GM18508 (cell line): ENCODE results near the gene KIF1B.

Source experiments
- ATAC-seq: cut with Tn5 transposase; IDR thresholded peaks from one replicate; pipeline ENCODE4 v1.9.1; 2021; ENCODE audit warnings: moderate number of reproducible peaks; ENCODE audit not compliant: insufficient read depth, unreplicated experiment

KIF1B gene

DNA sequence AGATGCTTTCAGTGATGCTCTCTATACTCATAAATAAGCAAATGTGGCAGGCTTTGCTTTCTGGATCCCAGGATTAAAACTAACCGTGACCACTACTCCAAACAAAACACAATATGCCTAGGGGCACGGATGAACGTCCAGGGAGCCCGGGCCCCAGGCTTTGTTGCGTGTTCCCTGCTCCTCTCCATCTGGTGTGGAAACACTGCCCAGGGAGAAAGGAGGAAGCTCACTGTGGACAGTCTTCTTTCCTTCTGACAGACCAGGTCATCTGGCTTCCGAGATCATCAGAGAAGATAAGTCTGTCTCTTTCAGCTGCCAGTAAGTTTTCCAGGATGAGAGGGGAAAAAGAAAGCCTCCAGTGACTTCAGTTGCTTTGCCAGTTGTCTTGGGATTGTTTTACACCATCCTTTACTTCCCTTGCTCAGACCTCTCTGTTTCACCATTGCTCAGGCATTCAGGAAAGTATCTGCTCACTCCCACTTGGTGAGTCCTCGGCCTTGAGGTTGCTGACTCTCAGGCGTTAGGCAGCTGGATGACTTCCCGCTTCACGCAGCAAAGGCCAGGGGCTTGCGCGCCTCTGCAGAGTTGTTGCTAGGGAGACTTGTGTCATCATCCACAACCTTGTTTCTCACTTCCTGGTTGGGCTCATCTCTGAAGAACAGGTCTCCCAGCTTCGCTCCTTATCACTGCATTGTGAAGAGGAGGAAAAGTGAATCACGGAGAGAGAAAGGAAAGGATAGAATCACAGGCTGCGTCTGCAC lies 167.9 kb downstream of the KIF1B start:
- no peak for ATAC-seq

DNA sequence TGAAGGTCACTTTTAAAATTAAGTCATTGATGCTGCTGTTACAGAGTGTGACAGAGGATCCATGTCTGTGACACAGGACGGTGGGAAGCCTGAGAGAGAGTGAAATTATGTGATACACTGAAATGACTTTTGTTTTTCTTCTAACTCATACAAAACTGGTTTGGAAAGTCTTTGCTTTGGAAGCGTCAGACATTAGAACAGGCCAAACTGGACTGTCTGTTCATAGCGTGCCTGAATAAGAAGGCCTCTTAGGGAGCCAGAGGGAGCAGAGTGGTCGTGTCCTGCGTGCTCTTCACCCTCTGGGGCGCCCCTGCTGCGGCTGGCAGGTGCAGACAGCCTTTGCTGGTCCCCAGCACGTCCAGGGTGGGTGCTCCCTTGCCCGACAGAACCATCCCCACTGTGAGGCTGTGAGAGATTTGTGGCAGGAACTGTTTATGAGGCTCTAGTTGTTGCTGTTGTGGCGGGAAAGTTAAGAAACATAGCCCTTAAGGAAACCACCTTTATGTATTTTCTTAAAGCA lies 168.8 kb downstream of the KIF1B start:
- no peak for ATAC-seq

DNA sequence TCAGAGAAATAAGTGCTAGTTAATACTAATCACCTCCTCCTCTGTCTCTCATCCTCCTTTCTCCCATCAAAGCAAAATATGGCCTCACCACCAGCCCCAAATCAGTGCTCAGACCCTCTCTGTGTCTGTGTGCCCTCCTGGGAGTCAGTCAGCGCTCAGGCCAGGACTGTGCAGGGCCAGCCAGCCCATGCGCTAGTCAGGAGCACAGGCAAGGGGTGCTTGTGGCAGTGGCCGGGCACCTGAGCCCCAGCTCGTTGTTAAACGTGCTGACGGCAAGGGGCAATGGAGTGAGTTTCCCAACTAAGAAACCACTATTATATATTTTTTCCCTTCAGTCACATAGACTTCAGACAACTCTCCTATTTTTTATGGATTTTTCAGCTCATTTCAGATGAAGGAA lies 169.3 kb downstream of the KIF1B start:
- ATAC-seq, result no peak

DNA sequence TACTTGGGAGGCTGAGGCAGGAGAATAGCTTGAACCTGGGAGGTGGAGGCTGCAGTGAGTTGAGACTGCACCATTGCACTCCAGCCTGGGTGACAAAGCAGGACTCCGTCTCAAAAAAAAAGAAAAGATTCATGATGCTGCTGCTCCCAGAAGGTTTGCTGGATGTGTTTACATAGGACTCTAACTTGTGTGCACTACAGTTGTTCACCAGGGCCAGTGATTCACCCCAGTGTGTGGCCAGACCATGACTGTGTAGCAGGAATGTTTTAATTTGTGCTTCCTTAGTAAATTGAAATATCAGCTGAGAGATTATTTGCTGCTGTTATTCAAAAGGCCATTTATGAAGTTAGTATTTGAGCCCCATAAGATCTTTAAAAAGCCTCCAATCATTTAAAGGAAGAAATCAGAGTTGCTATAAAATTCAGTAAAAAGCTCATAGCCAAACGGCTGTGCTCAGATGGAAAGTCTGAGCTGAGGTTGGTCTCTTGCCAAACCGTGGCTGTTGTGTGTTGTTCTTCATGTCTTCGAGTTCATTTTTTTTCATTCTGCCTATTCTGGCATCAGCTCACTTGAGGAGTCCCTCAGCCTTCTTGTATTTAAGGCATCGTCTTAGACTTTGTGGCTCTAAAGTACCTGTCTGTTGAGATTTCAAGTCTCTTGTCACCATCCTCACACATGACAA lies 170.4 kb downstream of the KIF1B start:
- ATAC-seq, result no peak

DNA sequence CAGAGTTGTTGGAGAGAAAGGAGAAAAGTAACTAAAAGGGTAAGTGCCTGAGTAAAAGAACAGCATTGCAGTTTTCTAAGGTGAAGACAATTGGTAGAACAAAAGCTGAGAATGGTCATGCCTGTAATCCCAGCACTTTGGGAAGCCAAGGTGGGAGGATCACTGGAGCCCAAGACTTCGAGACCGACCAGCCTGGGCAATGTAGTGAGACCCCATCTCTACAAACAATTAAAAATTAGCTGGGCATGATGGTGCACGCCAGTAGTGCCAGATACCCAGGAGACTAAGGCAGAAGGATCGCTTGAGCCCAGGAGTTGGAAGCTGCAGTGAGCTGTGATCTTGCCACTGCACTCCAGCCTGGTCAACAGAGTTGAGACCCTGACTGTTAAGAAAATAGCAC lies 173.3 kb downstream of the KIF1B start:
- ATAC-seq, result no peak

DNA sequence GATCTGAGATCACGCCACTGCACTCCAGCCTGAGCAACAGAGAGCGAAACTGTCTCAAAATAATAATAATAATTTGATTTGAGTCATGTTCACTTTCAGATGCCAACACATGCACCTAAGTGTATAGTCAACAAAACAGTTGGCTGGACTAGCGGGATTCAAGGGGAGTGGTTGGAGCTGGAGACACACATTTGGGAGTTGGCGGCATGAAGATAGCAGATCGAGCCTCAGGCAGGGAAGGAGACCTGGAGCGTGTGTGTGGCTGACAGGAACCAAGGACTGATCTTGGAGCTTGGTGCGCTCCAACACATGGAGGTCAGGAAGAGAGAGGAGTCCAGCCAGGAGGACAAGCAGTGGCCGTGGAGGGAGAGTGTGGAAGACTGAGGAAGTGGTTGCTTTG lies 173.8 kb downstream of the KIF1B start:
- no peak for ATAC-seq

DNA sequence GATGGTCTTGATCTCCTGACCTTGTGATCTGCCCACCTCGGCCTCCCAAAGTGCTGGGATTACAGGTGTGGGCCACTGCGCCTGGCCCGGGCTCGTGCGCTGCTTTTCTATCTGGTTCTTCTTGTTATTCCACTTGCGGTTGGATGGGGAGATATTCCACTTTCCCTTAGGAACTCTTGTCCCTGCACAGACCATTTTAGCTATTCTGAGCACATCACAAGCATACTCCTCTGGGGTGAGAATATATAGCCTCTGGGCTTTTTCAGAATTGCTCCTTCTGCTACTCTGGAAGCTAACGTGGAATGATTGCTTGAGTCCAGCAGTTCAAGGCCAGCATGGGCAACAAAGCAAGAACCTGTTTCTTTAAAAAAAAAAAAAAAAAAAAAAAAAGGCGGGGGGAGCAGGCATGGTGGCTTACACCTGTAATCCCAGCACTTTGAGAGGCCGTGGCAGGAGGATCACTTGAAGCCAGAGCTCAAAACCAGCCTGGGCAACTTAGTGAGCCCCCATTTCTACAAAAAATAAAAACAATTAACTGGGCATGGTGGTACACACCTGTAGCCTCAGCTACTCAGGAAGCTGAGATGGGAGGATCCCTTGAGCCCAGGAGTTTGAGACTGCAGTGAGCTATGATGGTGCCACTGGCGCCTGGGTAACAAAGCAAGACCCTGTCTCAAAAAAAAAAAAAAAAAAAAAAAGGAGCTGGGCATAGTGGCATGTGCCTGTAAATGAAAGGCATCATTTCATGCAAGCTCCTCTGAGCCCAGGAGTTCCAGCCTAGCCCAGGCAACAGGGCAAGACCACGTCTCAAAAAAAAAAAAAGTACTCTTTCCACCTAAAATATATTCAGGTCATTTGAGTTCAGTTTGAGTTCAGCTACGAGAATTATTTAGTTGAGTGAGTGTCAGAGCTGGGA lies 176.6 kb downstream of the KIF1B start:
- no peak for ATAC-seq

DNA sequence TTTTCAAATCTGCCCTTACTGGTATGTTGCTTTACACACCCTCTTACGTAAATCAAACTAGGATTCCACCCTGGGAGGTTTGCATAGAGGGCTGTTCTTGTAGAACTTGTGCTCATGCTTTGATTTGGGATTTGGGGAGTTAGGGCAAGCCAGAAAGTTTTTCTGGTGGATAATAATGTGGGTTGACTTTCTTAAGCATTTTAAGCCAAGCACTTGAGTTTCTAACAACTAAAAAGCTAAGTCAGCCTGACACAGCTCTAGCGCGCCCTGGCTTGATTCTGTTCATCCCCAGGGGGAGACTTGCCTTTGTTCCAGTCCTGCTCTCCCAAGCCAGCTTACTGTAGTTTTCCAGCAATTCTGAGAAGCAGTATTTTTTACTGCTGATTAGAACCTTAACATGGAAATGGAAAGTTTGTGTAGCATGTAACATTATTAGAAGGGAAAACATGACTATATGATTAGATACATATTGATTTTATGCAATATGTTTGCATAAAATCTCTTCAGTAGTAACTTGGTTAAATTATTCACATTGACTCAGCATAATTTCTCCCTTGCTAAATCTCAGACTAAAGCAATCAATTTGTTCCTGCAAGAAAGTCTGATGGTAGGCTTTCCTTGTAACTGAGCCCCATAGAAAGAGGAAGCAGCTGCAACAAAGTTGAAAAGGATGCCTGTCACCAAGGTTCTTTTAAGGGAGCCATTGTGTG lies 177.5 kb downstream of the KIF1B start:
- ATAC-seq, result no peak

DNA sequence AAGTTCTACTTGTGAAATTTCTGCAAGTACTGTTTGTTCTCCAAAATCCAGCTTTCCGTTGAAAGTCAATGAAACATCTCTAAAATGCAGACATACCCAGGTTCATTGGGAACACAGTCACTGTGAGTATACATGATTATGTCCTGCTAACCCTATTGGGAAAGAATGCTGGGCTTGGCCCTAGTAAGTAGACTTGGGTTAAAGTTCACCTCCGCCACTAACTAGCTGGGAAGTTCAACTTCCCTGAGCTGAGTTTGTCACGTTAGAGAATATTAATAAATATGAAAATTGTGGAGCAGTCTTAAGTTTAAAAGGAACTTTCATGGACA lies 178.0 kb downstream of the KIF1B start:
- no peak for ATAC-seq

DNA sequence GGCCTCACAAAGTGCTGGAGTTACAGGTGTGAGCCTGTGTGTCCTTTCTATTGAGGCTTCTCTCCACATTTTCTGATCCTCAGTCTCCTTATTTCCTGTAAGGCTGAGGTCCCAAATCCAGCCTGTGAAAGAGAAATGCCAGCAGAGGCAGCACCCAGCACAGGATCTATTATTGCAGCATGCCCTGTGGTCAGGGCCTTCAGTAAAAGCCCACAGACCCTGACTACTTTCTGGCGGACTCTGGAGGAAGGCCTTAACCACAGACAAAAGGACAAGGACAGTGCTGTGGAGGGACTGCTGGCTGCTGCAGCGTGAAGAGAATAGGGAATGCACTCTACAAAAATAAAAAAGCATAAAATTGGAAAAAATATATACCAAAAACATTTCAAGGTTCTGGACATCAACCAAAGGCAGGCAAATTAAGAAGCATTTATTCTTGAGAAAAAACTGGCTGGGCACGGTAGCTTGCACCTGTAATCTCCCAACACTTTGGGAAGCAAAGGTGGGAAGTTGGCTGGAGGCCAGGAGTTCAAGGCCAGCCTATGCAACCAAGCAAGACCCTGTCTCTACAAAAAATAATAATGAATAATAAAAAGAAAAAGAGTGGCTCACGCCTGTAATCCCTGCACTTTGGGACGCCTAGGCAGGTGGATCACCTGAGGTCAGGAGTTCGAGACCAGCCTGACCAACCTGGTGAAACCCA lies 179.1 kb downstream of the KIF1B start:
- ATAC-seq, result no peak

DNA sequence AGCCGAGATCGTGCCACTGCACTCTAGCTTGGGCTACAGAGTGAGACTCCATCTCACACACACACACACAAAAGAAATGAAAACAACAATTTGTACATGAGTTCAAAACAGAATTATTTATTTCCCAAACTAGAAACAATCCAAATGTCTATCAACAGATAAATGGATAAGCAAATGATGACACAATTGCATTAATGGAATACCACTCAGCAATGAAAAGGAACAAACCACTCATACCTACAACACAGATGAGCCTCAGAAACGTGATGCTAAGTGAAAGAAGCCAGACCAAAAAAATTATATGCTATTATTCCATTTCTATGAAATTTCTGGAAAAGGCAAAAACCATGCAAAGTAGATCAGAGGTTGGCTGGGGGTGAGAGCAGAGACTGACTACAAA lies 186.5 kb downstream of the KIF1B start:
- no peak for ATAC-seq

DNA sequence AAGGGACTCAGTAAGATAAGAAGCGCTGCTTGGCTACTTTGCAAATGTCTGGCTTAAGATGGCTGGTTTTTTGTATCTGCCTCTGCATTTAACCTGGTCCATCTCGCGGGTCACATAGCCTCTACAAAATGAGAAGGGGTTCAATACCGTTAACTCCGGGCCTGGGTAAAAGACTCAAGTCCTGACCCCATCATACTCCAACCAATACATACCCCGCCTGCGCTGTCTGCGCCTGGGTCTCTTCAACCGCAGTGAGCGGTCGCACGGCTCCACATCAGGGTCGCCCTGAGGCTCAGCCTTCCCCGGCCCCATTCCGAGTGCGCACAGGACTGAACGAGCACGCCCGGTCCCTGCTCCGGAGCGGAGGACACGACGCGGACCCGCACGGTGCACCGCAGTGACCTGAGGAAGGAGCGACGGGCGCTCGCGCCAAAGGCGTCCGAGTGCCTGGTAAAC lies 187.9 kb downstream of the KIF1B start:
- ATAC-seq, result no peak

DNA sequence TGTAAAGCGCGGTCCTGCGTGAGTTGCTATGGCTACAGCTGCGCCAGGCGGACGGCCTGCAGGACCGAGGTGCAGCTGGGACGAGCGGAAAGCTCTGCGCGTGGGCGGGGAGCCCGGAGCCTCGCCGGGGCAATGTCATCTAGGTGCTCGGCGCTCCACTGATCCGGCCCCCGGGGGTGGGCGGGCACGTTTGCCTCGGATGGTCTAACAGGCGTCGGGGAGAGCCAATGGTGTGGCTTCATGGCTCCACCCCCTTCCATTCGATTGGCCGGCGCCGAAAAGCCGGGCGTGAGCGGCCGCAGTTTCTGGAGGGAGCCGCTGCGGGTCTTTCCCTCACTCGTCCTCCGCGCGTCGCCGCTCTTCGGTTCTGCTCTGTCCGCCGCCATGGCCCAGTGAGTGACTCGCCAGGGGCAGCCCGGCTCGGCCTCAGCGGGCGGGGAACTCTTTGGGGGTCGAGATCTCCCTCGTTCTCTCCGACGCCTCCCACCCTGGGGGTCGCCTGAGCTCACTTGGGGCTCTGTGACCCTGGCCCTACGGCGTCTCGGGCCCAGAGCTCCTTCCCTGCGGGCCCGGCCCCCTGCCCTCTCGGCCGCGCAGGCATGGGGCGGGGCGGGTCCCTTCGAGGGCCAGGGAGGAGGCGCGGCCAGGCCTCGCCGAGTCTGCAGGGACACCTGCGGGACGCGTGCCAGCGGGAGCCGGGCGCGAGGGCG lies 188.5 kb downstream of the KIF1B start, which contains the start of gene PGD:
Gene PGD (plus strand): TSS at position 331 of the 710 bp plus-strand sequence. CDS start 54 bp downstream, at position 385.
- peak; percentile 88 for ATAC-seq

DNA sequence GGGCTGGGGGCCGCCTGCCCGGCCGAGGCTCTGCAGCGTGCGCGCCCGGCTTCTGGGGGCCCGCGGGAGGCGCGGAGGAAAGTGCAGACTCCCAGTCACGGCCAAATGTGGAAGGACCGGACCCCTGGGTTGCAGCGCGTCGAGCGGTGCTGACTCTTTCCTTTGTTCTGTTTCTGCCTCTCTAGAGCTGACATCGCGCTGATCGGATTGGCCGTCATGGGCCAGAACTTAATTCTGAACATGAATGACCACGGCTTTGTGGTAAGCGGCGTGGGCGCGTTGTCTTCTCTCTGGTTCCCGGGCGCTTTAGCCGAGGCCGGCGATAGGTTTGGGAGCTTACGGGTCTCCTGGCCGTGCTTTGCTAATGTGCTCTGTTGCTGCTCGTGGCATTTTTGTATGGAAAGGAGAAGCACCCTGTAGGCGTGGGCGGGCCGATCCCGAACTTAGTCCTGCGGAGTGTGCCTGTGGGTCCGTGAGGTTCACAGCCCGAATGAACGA lies 189.1 kb downstream of the KIF1B start:
- ATAC-seq, result no peak

DNA sequence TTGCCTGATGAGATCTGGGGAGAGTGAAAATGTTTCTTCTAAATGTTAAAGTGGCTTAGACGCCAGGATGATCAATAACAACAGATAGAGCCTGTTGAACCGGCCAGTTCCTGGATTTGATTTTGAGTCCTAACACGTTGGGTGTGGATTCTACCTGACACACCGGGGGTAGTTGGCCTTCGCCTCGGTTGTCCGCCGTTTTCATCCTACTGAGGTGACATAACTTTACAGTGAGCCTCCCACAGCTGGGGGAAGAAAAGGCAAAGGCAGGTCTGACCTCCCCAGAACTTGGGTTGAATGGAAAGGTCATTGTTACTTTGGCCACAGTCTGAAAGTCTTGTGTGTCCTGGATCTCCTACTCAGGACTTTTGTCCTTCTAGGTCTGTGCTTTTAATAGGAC lies 189.6 kb downstream of the KIF1B start:
- no peak for ATAC-seq

DNA sequence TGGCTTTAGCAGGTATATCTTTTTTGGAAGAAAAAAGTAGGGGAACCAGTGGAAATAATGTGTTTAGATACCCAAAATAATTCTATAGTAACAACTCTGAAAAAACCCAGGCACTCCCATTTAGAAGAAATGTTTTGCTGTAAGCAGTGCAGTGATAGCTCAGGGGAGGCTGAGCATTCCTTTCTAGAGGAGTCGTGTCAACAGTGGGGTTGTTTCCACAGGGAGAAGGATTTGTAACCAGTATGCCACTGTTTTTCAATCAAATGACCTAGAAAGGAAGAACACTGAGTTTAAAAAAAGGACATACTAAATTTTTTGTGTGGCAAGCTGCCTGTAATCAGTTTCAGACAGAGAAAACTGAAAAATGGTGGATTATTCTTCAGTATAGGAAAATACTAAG lies 190.9 kb downstream of the KIF1B start:
- ATAC-seq, result no peak

DNA sequence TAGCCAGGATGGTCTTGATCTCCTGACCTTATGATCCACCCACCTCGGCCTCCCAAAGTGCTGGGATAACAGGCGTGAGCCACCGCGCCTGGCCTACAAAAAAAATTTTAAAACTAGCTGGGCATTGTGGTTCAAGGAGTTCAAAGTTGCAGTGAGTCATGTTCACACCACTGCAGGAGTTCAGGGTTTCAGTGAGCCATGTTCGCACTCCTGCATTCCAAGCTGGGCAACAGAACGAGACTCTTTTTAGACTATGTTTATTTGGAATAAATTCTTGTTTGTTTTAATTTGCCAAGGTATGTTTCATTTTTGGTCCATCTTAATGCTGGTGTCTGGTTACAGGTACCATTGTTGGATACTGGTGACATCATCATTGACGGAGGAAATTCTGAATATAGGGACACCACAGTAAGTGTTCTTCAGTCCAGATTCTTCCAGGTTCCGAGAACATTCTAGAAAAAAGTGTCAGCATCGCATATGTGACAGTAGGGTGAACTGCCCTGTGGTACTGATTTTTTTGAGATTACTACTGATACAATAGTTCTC lies 192.4 kb downstream of the KIF1B start:
- ATAC-seq, result no peak

DNA sequence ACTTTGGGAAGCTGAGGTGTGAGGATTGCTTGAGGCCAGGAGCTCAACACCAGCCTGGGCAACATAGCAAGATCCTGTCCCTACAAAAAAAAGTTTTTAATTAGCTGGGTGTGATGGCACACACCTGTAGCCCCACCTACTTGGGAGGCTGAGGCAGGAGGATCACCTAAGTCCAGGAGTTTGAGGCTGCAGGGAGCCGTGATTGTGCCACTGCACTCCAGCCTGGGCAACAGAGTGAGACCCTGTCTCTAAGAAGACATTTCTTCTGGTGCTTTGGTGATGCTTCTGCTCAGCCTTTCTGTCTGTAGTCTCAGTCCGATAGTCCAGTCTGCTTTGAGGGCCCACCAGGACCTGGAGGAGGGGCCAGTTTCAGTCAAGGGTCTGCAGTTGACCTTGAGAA lies 196.8 kb downstream of the KIF1B start:
- ATAC-seq, result no peak
